Rectal smooth muscle tissue (tissue), 1 donor: ENCODE measurements around the gene TSPAN18.

Experiments used
- H3K27ac ChIP-seq: one replicate; pipeline ENCODE4 v1.7.0; 2013; ENCODE audit warnings: low read depth, low read length, inconsistent platforms
- H3K27me3 ChIP-seq: one replicate; pipeline ENCODE4 v1.7.0; 2013; ENCODE audit warnings: low read length; ENCODE audit not compliant: control insufficient read depth, insufficient read depth
- H3K36me3 ChIP-seq: one replicate; pipeline ENCODE4 v1.7.0; 2013; ENCODE audit warnings: low read length; ENCODE audit not compliant: control insufficient read depth, insufficient read depth
- H3K4me1 ChIP-seq: one replicate; pipeline ENCODE4 v1.7.0; 2013; ENCODE audit warnings: low read length; ENCODE audit not compliant: control insufficient read depth, insufficient read depth
- H3K4me3 ChIP-seq: one replicate; pipeline ENCODE4 v1.7.0; 2013; ENCODE audit warnings: low read length
- H3K9ac ChIP-seq: one replicate; pipeline ENCODE4 v1.7.0; 2013; ENCODE audit warnings: low read length

The TSPAN18 gene

GRCh38 chr11:44808053-44808753, 81.4 kb downstream of the TSPAN18 start:
- no peaks in the 10 kb centered on the region for H3K36me3 ChIP-seq
- H3K27me3 ChIP-seq, result no peaks in the 10 kb centered on the region
- H3K4me1 ChIP-seq, result peaks cover 28% of the 10 kb centered on the region
- H3K27ac ChIP-seq, result peak overlapping the region; percentile 7
- no peak overlapping the region for H3K4me3 ChIP-seq
- no peak overlapping the region for H3K9ac ChIP-seq

GRCh38 chr11:44809283-44809682, 82.5 kb downstream of the TSPAN18 start:
- Histone ChIP-seq H3K27ac (no peak overlapping the region), H3K36me3 (no peaks in the 10 kb centered on the region), H3K4me1 (peaks cover 31% of the 10 kb centered on the region), H3K27me3 (no peaks in the 10 kb centered on the region), H3K4me3 (no peak overlapping the region), H3K9ac (no peak overlapping the region)

GRCh38 chr11:44811841-44812448, 85.2 kb downstream of the TSPAN18 start:
- no peak overlapping the region for H3K27ac ChIP-seq
- H3K9ac ChIP-seq, result no peak overlapping the region
- no peaks in the 10 kb centered on the region for H3K27me3 ChIP-seq
- H3K4me3 ChIP-seq, result no peak overlapping the region
- peaks cover 18% of the 10 kb centered on the region for H3K4me1 ChIP-seq
- H3K36me3 ChIP-seq, result no peaks in the 10 kb centered on the region

GRCh38 chr11:44812971-44813370, 86.2 kb downstream of the TSPAN18 start:
- Histone ChIP-seq H3K4me3 (no peak overlapping the region), H3K9ac (no peak overlapping the region), H3K27me3 (no peaks in the 10 kb centered on the region), H3K4me1 (peaks cover 19% of the 10 kb centered on the region), H3K27ac (no peak overlapping the region), H3K36me3 (no peaks in the 10 kb centered on the region)

GRCh38 chr11:44813401-44813800, 86.6 kb downstream of the TSPAN18 start:
- Histone ChIP-seq H3K27ac (no peak overlapping the region), H3K27me3 (no peaks in the 10 kb centered on the region), H3K9ac (no peak overlapping the region), H3K4me3 (no peak overlapping the region), H3K36me3 (no peaks in the 10 kb centered on the region), H3K4me1 (peaks cover 19% of the 10 kb centered on the region)

DNA sequence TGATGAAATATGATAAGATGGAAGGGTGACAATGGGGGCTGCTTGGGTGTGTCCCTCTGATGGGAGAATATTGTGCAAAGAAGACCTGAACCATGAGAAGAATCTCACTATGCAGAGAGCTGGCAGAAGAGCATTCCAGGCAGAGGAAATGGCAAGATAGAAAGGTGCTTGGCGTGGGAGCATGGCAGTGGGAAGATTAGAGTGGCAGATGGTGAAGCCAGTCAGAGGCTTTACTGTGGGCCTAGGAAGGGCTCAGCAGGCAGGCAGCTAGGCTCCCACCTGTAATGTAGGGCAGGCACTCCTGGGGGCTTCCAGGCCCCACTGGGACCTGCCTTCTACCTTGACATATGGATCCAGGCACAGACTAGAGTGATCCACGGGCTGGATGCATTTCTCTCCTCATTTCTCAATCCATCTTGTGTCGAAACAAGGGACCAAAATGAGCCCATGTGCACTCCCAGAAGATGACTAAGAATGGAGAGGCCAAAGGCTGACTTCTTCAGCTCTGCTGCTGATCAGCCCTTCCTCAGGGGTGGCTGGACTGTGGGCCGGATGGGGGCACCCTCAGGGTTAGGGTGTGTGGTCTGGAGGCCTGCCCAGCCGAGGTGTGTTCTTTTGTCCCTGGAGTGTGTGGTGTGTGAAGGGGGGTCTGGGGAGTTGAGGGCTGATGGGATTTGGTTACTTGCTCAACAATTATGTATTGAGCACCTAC, 88.3 kb downstream of the TSPAN18 start:
- Histone ChIP-seq H3K4me1 (peaks cover 25% of the 10 kb centered on the region), H3K36me3 (no peaks in the 10 kb centered on the region), H3K4me3 (no peak overlapping the region), H3K9ac (no peak overlapping the region), H3K27ac (no peak overlapping the region), H3K27me3 (no peaks in the 10 kb centered on the region)

DNA sequence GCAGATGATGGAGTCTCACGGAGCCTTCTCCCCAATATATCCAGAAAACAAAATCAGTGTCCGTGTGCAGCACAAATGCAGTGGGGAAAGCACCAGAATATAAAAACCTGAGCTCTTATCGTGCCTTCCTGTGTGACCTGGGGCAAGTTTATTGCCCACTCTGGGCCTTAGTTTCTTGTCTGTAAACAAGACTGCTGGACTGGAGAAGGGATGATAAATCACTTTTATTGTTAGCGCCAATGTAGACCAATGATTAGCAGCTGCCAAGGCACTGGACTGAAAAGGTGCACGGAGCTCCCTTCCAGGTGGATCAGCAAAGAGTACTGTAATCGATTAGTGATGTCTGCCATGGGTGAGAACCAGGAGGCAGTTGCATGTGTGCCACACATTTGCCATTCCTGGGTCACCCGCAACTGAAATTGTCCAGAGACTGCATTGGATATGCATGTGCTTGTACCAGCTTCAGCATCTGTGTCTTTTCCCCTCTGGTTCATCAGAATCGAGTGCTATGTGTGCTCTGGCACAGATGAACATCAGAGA, 89.2 kb downstream of the TSPAN18 start:
- Histone ChIP-seq H3K27ac (no peak overlapping the region), H3K4me1 (peaks cover 24% of the 10 kb centered on the region), H3K36me3 (no peaks in the 10 kb centered on the region), H3K27me3 (no peaks in the 10 kb centered on the region), H3K9ac (no peak overlapping the region), H3K4me3 (no peak overlapping the region)

DNA sequence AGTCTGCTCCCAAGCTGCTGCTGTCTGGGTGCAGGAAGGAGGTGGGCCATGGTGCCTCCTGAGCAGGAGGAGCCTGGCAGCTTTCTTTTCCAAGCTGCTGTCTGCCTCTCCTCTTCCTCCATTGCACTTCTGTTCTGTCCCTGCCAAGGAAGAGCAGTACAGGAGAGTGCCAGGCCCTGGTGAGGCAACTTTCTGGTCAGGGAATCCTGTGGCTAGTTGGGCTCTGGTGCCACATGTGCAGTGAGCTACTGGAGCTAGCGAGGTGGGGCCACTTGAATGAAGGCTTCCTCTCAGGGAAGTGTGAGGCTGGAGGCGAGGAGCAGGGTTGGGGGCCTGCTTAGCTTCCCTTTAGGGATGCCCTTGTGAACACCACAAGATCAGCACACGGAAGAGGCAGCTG, 90.0 kb downstream of the TSPAN18 start:
- H3K27ac ChIP-seq, result no peak overlapping the region
- no peak overlapping the region for H3K4me3 ChIP-seq
- peaks cover 24% of the 10 kb centered on the region for H3K4me1 ChIP-seq
- no peaks in the 10 kb centered on the region for H3K36me3 ChIP-seq
- H3K27me3 ChIP-seq, result no peaks in the 10 kb centered on the region
- H3K9ac ChIP-seq, result no peak overlapping the region

GRCh38 chr11:44817207-44817949, 90.6 kb downstream of the TSPAN18 start:
- Histone ChIP-seq H3K4me3 (no peak overlapping the region), H3K4me1 (peaks cover 24% of the 10 kb centered on the region), H3K27ac (no peak overlapping the region), H3K36me3 (no peaks in the 10 kb centered on the region), H3K9ac (no peak overlapping the region), H3K27me3 (no peaks in the 10 kb centered on the region)

GRCh38 chr11:44818110-44818509, 91.3 kb downstream of the TSPAN18 start:
- no peaks in the 10 kb centered on the region for H3K27me3 ChIP-seq
- peaks cover 20% of the 10 kb centered on the region for H3K4me1 ChIP-seq
- H3K4me3 ChIP-seq, result no peak overlapping the region
- H3K9ac ChIP-seq, result no peak overlapping the region
- H3K27ac ChIP-seq, result no peak overlapping the region
- H3K36me3 ChIP-seq, result no peaks in the 10 kb centered on the region

DNA sequence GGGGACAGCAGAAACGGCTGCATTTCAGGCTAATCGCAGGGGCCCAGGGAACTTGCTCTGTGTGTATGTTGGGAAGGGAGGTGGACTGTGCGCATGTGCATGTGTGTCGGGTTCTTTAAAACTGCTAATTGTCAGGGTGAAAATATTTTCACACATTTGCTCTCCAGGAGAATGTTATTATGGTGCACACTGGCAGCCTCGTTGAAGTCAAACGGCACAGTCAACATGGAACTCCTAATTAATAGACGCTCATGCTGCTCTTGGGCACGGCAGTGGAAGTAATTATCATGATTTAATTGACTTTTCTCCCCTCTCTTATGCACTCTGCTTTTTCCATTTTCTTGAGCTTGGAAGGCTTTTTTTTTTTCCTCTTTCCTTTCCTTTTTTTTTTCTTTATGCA, 92.6 kb downstream of the TSPAN18 start:
- H3K4me1 ChIP-seq, result peaks cover 19% of the 10 kb centered on the region
- no peaks in the 10 kb centered on the region for H3K36me3 ChIP-seq
- H3K27me3 ChIP-seq, result no peaks in the 10 kb centered on the region
- no peak overlapping the region for H3K9ac ChIP-seq
- H3K4me3 ChIP-seq, result no peak overlapping the region
- peak overlapping the region; percentile 27 for H3K27ac ChIP-seq

DNA sequence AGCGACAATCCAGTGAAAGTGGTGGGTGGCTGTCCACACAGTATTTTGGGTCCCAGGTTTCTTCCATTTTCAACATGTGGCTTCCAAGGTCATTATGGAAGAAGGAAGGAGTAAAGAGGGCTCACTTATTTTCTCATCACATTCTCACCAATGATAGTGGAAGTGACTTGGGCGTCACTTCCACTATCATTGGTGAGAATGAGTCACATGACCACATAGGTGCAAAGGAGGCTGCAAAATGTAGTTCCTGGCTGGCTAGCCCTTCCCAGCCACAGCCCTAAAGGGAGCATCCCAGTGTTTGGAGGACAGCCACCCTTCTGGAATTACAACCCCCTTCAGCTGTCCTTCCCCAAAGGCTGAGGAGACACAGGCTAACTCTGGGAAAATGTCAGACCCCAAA, 95.6 kb downstream of the TSPAN18 start:
- no peak overlapping the region for H3K9ac ChIP-seq
- H3K27ac ChIP-seq, result no peak overlapping the region
- no peaks in the 10 kb centered on the region for H3K36me3 ChIP-seq
- H3K4me3 ChIP-seq, result no peak overlapping the region
- H3K4me1 ChIP-seq, result peaks cover 23% of the 10 kb centered on the region
- no peaks in the 10 kb centered on the region for H3K27me3 ChIP-seq
